Peyer's patch (tissue), 4 donors: ENCODE measurements around the gene ZFPM1.

Experiments used
- CTCF ChIP-seq, 6 experiments: fragments of 450-650 bp in 4 of 6; fragments of 200-600 bp in 2 of 6; sonication (generic) in 1 of 6; IDR thresholded peaks; one replicate each; pipeline ENCODE4 v1.5.1; 2017 to 2019; ENCODE audit warnings: antibody characterized with exemption in 6 of 6, mild to moderate bottlenecking in 3 of 6, moderate library complexity in 1 of 6
- POLR2A ChIP-seq, 2 donors: fragments of 450-650 bp; IDR thresholded peaks; one replicate each; pipeline ENCODE4 v1.5.1; 2017; ENCODE audit warnings: antibody characterized with exemption in 2 of 2, mild to moderate bottlenecking in 2 of 2, moderate library complexity in 2 of 2

GRCh38 chr16:88441460-88441859 is 11.6 kb upstream of the ZFPM1 start:
- TF ChIP-seq CTCF (IDR thresholded peaks at IDR 0.05), result no peak
- TF ChIP-seq POLR2A (IDR thresholded peaks at IDR 0.05), result no peak
